ENCODE results near the gene FRMD8. TPM values are rescaled to one million over a fixed set of nuclear protein-coding genes. Genes with fewer than 3 reads are reported as not detected.

Gene FRMD8
- total and polyA plus RNA-seq, 2 donors (not counting 1 experiment from before 2014, with no cell fraction given): 14.9 to 15.3 TPM

DNA sequence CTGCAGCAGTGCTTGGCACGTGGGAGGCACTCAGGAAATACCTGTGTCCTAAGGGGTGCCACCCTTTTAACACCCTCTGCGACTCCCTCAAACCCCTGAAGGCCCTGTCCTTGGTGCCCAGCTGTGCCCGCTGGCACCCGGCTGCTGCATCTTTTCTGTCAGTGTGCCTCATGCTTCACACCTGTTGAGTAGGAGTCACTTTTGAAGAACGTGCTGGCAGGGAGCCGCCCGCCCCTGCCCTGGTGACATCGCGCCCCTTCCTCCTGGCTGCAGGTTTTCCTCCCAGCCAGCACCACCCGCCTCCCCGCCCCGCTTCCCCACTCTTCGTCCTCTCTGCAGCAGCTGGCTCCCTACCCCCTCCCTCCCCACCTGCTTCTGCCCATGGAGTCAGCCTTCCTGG, 17.8 kb downstream of the FRMD8 start:
- no peak for DNase-seq (ENCODE audit: low read depth in 2 of 2)
- no peaks in the 10 kb centered on the region for H3K27me3 ChIP-seq (ENCODE audit: control insufficient read depth, insufficient read depth, low read length)
- no peaks in the 10 kb centered on the region for H4K20me1 ChIP-seq (ENCODE audit: control insufficient read depth, extremely low read depth, insufficient read depth, low read length)
- H3K9me3 ChIP-seq (ENCODE audit: control insufficient read depth, insufficient read depth, low read depth, low read length): no peaks in the 10 kb centered on the region
- no peak for TF ChIP-seq EZH2 (IDR thresholded peaks at IDR 0.05; ENCODE audit: low read length, missing control alignments)
- TF ChIP-seq, protein P1, sequence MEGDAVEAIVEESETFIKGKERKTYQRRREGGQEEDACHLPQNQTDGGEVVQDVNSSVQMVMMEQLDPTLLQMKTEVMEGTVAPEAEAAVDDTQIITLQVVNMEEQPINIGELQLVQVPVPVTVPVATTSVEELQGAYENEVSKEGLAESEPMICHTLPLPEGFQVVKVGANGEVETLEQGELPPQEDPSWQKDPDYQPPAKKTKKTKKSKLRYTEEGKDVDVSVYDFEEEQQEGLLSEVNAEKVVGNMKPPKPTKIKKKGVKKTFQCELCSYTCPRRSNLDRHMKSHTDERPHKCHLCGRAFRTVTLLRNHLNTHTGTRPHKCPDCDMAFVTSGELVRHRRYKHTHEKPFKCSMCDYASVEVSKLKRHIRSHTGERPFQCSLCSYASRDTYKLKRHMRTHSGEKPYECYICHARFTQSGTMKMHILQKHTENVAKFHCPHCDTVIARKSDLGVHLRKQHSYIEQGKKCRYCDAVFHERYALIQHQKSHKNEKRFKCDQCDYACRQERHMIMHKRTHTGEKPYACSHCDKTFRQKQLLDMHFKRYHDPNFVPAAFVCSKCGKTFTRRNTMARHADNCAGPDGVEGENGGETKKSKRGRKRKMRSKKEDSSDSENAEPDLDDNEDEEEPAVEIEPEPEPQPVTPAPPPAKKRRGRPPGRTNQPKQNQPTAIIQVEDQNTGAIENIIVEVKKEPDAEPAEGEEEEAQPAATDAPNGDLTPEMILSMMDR (conservative IDR thresholded peaks at IDR 0.05 in 1 of 2, IDR thresholded peaks at IDR 0.05 in 1 of 2; ENCODE audit: low read depth in 1 of 2, low read length in 2 of 2): no peak
- no peak overlapping the region for H3K4me3 ChIP-seq (replicated peaks in 1 of 4; ENCODE audit: control extremely low read depth in 1 of 4, insufficient read depth in 1 of 4, low read depth in 3 of 4, low read length in 4 of 4)
- no peaks in the 10 kb centered on the region for H3K79me2 ChIP-seq (ENCODE audit: control insufficient read depth, insufficient read depth, low read length)
- no peak overlapping the region for H3K4me2 ChIP-seq (ENCODE audit: extremely low read depth, insufficient read depth, low read length)
- no peak overlapping the region for H3K27ac ChIP-seq (ENCODE audit: insufficient read depth, low read length)
- H3K4me1 ChIP-seq (ENCODE audit: control insufficient read depth, extremely low read depth, insufficient read depth, low read length): no peaks in the 10 kb centered on the region
- H3K36me3 ChIP-seq (ENCODE audit: control insufficient read depth, insufficient read depth, low read length): peaks cover 23% of the 10 kb centered on the region
- no peak overlapping the region for H3K9ac ChIP-seq (ENCODE audit: insufficient read depth, low read length)
- no peak overlapping the region for H2AFZ ChIP-seq (ENCODE audit: low read length)

DNA sequence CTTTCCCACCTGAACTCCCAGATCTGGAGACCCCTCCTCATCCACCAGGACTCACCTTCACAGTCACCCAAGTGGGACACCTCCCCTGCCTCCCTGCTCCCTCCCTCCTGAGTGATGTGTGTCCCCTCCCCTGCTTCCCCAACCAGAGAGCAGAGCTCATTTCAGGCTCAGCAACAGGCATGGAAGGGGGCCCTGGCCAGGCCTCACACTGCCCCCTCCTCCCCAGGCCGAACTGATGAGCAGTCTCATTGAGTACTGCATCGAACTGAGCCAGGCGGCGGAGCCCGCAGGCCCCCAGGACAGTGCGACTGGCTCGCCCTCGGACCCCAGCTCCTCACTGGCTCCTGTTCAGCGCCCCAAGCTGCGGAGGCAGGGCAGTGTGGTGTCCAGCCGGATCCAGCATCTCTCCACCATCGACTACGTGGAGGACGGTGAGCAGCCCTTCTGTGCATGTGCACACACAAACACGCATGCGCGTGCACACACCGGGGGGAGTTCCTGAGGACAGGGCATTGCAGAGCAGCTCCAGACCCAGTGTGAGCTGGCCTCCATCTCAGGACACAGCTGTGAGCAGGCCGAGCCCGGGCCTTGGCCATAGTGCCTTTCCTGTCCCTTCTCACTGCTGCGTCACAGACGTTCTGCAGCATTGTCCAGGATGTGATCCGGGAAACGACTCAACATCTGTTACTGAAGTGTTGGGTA, 18.4 kb downstream of the FRMD8 start:
- H3K9ac ChIP-seq (ENCODE audit: insufficient read depth, low read length): no peak overlapping the region
- H3K79me2 ChIP-seq (ENCODE audit: control insufficient read depth, insufficient read depth, low read length): no peaks in the 10 kb centered on the region
- no peak for DNase-seq (ENCODE audit: low read depth in 2 of 2)
- no peak overlapping the region for H2AFZ ChIP-seq (ENCODE audit: low read length)
- no peak overlapping the region for H3K4me3 ChIP-seq (replicated peaks in 1 of 4; ENCODE audit: control extremely low read depth in 1 of 4, insufficient read depth in 1 of 4, low read depth in 3 of 4, low read length in 4 of 4)
- no peaks in the 10 kb centered on the region for H3K27me3 ChIP-seq (ENCODE audit: control insufficient read depth, insufficient read depth, low read length)
- H3K9me3 ChIP-seq (ENCODE audit: control insufficient read depth, insufficient read depth, low read depth, low read length): no peaks in the 10 kb centered on the region
- H3K27ac ChIP-seq (ENCODE audit: insufficient read depth, low read length): no peak overlapping the region
- TF ChIP-seq EZH2 (IDR thresholded peaks at IDR 0.05; ENCODE audit: low read length, missing control alignments): no peak
- TF ChIP-seq, protein P1 (conservative IDR thresholded peaks at IDR 0.05 in 1 of 2, IDR thresholded peaks at IDR 0.05 in 1 of 2; ENCODE audit: low read depth in 1 of 2, low read length in 2 of 2): no peak
- H3K4me1 ChIP-seq (ENCODE audit: control insufficient read depth, extremely low read depth, insufficient read depth, low read length): no peaks in the 10 kb centered on the region
- no peaks in the 10 kb centered on the region for H4K20me1 ChIP-seq (ENCODE audit: control insufficient read depth, extremely low read depth, insufficient read depth, low read length)
- no peak overlapping the region for H3K4me2 ChIP-seq (ENCODE audit: extremely low read depth, insufficient read depth, low read length)
- H3K36me3 ChIP-seq (ENCODE audit: control insufficient read depth, insufficient read depth, low read length): peaks cover 20% of the 10 kb centered on the region

DNA sequence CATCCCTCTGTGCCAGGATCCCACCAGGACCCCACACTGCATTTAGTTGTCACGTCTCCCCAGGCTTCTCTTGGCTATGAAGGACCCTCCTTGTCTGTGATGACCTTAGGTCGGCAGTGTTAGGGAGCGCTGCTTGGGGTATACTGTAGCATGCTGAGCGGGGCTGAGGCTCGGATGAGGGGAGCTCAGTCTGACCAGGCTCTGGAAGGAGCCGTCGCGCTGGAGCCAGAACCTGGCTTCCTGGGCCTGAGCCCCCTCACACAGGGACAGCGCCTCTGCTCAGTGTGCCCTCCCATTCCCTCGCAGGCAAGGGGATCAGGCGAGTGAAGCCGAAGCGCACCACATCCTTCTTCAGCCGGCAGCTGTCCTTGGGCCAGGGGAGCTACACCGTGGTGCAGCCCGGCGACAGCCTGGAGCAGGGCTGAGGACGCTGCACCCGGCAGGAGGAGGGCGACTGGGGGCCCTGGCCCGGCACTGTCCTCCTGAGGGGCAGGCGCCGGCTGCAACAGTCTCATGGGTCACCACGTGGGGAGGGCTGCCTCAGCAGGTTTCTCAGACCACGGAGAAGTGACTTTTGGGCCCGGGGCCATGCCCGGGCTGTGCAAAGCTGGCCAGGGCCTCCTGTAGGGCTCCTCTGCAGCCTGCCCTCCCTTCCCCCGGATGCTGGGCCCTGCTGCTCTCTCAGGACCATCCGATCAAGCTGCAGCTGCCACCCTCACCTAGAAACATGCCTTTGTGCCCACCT, 24.7 kb downstream of the FRMD8 start:
- H3K9me3 ChIP-seq (ENCODE audit: control insufficient read depth, insufficient read depth, low read depth, low read length): no peaks in the 10 kb centered on the region

More for the DNA sequence above, 24.7 kb downstream of the FRMD8 start:
- Histone ChIP-seq H2AFZ (ENCODE audit: low read length) (no peak overlapping the region), H3K27me3 (ENCODE audit: control insufficient read depth, insufficient read depth, low read length) (no peaks in the 10 kb centered on the region), H3K27ac (ENCODE audit: insufficient read depth, low read length) (no peak overlapping the region), H4K20me1 (ENCODE audit: control insufficient read depth, extremely low read depth, insufficient read depth, low read length) (no peaks in the 10 kb centered on the region), H3K4me3 (replicated peaks in 1 of 4; ENCODE audit: control extremely low read depth in 1 of 4, insufficient read depth in 1 of 4, low read depth in 3 of 4, low read length in 4 of 4) (no peak overlapping the region), H3K9ac (ENCODE audit: insufficient read depth, low read length) (no peak overlapping the region), H3K4me1 (ENCODE audit: control insufficient read depth, extremely low read depth, insufficient read depth, low read length) (no peaks in the 10 kb centered on the region), H3K79me2 (ENCODE audit: control insufficient read depth, insufficient read depth, low read length) (peaks cover 1% of the 10 kb centered on the region), H3K4me2 (ENCODE audit: extremely low read depth, insufficient read depth, low read length) (no peak overlapping the region), H3K36me3 (ENCODE audit: control insufficient read depth, insufficient read depth, low read length) (peaks cover 11% of the 10 kb centered on the region)
- DNase-seq (ENCODE audit: low read depth in 2 of 2): no peak
- TF ChIP-seq, protein P1 (conservative IDR thresholded peaks at IDR 0.05 in 1 of 2, IDR thresholded peaks at IDR 0.05 in 1 of 2; ENCODE audit: low read depth in 1 of 2, low read length in 2 of 2): no peak
- TF ChIP-seq EZH2 (IDR thresholded peaks at IDR 0.05; ENCODE audit: low read length, missing control alignments): no peak

Data from fibroblast of lung (primary cell).